Stimulated activated CD8-positive, alpha-beta memory T cell treated with anti-CD3 and anti-CD28 coated beads, Interleukin-15, amount 100 ng/mL, for 24 hours (primary cell): ENCODE measurements around the gene MFSD1.
"Not testable (repeated sequence)": the region's sequence is repeated elsewhere in the genome, so short reads cannot be mapped to it uniquely, and the experiment has no call there.

ENCODE experiments used
- DNase-seq: peaks from one replicate; pipeline ENCODE4 v3.0.0-alpha.2; 2020; ENCODE audit warnings: low read depth

MFSD1 gene

DNA sequence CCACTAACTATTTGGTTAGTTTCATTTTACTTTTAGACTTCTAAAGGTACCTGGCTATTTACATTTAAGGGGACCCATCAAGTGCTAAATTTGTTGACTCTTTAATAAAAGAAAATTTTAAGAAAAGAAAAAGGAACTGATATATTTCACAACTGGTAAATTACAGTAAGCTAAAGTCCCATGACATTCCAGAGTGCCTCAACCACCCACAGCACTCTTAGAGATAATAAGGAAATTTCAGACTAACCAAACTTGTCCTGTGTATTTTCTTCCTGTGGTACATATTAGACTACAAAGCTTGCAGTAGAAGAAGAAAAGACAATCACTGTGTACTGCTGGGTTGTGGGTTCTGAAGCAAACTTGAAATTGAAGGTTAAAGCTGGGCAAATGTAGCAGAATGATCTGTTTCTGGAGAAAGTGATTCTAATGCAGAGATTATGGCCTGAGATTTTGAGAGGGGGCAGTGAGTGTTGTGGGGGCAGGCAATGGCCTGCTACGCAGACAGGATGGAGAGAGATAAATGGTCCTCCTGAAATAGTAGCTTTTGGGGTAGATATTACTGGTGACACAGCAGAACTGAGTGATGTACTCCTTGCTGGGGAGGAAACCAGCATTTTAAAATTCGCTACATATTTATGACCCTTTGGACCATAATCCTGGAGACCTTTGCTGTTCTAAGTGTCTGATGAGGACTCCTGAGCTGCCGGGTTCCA, 24.5 kb upstream of the MFSD1 start:
- DNase-seq: no peak

DNA sequence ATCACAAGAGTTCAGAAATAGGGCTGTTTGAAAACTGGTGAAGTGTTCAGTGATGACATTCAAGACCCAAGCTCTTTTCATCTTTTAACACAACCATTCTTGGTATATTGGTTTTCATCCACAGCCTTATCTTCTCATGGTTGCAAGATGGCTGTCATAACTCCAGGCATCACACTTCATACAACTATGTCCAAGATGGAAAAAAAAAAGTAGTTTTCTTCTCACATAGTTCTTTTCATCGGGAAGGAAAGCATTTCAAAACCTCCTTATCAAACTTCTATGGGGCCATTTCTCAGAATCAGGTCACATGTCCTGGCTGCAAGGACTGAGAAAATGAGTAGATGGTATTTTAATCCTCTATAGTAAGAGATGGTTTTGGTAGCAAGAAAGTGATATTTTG, 21.1 kb upstream of the MFSD1 start:
- DNase-seq: no peak

DNA sequence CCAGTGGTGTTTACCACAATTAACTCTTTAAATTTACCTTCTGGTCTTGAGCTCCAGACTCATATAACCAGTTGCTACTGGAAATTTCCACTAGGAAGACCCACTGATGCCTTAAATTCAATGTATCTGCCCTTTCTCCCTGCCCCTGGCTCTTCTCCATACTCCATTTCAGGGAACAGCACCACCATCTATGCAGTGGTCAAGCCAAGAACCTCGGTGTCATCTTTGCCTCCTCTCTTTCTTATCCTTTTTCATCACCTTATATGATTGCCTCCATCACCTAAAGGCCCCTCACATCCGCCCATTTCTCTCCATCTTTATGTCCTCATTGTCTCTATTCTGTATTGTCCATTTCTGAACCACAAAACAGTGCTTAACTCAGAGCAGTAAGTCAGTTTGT, 20.7 kb upstream of the MFSD1 start:
- DNase-seq: no peak

GRCh38 chr3:158781849-158782248, 20.0 kb upstream of the MFSD1 start:
- DNase-seq: no peak

DNA sequence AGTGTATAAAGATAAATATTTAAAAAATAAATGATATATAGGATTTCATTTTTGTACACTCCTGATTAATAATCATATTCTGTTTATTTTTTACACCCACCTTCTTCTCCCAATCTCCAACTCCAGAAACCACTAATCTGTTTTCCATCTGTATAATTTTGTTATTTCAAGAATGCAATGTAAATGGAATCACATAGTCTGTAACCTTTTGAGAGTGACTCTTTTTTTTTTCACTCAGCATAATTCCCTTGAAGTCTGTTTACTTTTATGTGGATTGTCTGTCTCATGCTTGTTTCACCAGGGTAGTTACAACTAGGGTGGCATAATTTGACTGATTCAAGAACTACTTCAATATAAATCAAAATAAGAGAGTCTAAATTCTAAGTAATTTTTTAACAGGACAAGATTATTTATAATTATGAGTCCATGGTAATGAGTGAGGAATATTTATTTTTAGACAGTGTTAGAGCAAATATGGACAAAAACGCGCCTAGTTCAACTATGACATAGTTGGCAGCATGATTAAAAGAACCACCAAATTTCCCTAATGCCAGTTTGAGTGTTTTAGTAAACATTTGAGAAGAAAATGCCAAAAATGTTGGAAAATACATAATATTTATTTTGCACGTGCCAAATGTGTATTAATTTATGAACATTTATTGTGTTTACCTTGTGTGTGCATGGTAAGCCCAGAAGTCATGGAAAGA, 19.4 kb upstream of the MFSD1 start:
- no peak for DNase-seq

GRCh38 chr3:158783051-158783450, 18.8 kb upstream of the MFSD1 start:
- no peak for DNase-seq

- DNase-seq: no peak
These were observed 15.9 kb upstream of the MFSD1 start for GRCh38 chr3:158785972-158786371.

- no peak for DNase-seq
These were observed 13.4 kb upstream of the MFSD1 start for GRCh38 chr3:158788446-158788845.

- no peak for DNase-seq
These were observed 12.3 kb upstream of the MFSD1 start for GRCh38 chr3:158789592-158789991.

GRCh38 chr3:158790901-158791589, 10.8 kb upstream of the MFSD1 start:
- DNase-seq: no peak

DNA sequence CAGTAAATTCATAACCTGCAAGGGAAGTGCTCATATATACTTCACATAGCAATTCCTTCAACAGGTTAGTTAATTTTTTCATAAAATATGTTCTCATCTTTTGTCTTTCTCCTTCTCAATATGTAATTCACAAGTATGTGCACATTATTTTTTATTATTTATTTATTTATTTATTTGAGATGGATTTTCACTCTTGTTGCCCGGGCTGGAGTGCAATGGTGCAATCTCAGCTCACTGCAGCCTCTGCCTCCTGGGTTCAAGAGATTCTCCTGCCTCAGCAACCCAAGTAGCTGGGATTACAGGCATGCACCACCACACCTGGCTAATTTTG, 10.3 kb upstream of the MFSD1 start:
- DNase-seq: not testable (repeated sequence)

- no peak for DNase-seq
These were observed 9.1 kb upstream of the MFSD1 start for GRCh38 chr3:158792709-158793108.

- no peak for DNase-seq
These were observed 7.6 kb upstream of the MFSD1 start for GRCh38 chr3:158794206-158794605.

DNA sequence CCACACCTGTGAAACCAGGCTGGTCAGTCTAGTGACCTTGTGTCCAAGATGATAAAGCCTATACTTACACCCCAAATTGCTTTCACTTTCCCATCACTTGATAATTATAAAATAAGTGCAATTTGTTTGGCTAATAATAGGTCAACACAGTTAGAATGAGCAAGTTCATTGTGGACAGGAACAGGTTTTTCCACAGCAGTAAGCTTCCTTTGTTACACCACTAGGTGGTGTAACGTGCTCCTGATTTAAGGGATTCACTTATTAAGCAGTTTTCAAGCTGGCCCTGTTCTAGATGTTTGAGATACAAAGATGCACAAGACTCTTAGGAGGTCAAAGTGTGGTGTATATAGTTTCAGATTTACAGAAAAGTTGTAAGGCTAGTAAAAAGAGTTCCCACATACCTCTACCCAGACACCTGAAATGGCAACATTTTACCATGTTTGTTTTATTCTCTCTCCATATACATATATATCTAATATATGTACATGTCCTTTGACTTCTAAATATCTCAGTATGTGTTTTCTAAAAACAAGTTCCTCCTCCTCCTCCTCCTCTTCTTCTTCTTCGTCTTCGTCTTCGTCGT, 6.8 kb upstream of the MFSD1 start:
- no peak for DNase-seq

DNA sequence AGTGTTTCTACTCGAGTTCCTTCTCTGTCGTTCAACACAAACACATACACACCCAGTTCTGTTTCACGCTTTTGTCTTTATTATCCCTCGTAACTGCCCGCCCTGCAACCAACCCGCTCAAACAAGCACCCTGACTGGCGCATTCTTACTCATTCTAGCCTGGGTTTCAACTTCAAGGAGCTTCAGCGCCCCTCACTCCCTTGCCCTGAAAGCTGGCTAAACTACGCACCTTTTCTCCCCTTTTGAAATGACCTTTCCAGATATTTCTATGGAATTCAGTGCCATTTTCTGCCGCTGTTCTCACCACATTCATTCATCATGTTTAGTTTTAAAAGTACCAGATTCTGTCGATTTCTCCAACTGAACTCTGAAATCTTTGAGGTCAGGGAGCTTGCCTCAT, 653 bp upstream of the MFSD1 start:
- no peak for DNase-seq

GRCh38 chr3:158802409-158803268, 785 bp downstream of the MFSD1 start:
- DNase-seq: no peak

GRCh38 chr3:158804441-158804840, 2.6 kb downstream of the MFSD1 start:
- no peak for DNase-seq

- DNase-seq: no peak
These were observed 6.8 kb downstream of the MFSD1 start for GRCh38 chr3:158808697-158809096.

DNA sequence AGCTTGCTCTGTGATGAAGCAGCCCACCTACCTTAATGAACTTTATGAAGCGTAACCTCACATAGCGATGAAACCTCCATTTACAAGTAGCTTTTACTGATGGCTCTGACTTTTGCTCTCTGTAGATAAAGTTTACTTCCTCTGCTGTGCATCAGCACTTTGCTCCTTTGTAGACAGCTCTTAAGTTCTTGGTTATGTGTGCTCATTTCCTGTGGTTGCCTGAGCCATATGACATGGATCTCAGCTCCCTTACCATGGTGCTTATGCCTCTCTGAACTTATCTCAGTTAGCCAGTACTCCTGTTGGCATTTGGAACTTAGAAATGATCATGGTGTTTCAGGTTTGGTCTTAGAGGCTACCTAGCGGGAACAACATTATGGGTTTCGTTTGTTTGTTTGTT, 7.8 kb downstream of the MFSD1 start:
- no peak for DNase-seq

GRCh38 chr3:158810823-158811724, 9.2 kb downstream of the MFSD1 start:
- no peak for DNase-seq

GRCh38 chr3:158819282-158819681, 17.4 kb downstream of the MFSD1 start:
- no peak for DNase-seq
